Activated CD8-positive, alpha-beta memory T cell treated with anti-CD3 and anti-CD28 coated beads, Interleukin-2, amount 50 U/mL, for 1 hour (primary cell): ENCODE results near the gene PKP3.

ENCODE experiments used
- DNase-seq: peaks from one replicate; pipeline ENCODE4 v3.0.0-alpha.2; 2020; ENCODE audit errors: extremely low read depth

PKP3 gene

GRCh38 chr11:444396-445144 is 50.6 kb downstream of the PKP3 start:
- no peak for DNase-seq

GRCh38 chr11:445765-446588 is 52.0 kb downstream of the PKP3 start:
- no peak for DNase-seq

GRCh38 chr11:446891-447290 is 52.9 kb downstream of the PKP3 start:
- DNase-seq = no peak

GRCh38 chr11:447923-448731 is 54.1 kb downstream of the PKP3 start:
- peak; percentile 82 for DNase-seq

- DNase-seq = peak; percentile 85
Observed at GRCh38 chr11:449889-450808, 56.1 kb downstream of the PKP3 start, which contains the start of gene PTDSS2. TSS of gene PTDSS2 (plus strand) at chr11:450279. CDS start at chr11:450456, 177 bp downstream.

GRCh38 chr11:450809-451451 is 56.9 kb downstream of the PKP3 start:
- DNase-seq = peak; percentile 75

- DNase-seq = no peak
Observed at GRCh38 chr11:451738-452137, 57.7 kb downstream of the PKP3 start.

GRCh38 chr11:452203-452744 is 58.3 kb downstream of the PKP3 start:
- DNase-seq = no peak

- DNase-seq = no peak
Observed at GRCh38 chr11:452916-453527, 59.0 kb downstream of the PKP3 start.

- DNase-seq = no peak
Observed at GRCh38 chr11:453564-453963, 59.6 kb downstream of the PKP3 start.

GRCh38 chr11:454043-454442 is 60.0 kb downstream of the PKP3 start:
- no peak for DNase-seq
